ENCODE measurements around the gene KCNQ4. TPM values are rescaled to one million over a fixed set of nuclear protein-coding genes. Genes with fewer than 3 reads are reported as not detected.
A peak's percentile ranks its signal among the peaks of the same experiment; 100 is the strongest.

KCNQ4 gene
- total and polyA plus RNA-seq, 2 of the 4 experiments (the other 2 are of a cell fraction), result 0.07 TPM; not detected in 1

GRCh38 chr1:40740039-40740996 lies 43.3 kb upstream of the KCNQ4 start:
- ChIA-PET CTCF (interaction anchor here (0.6 kb wide), 2 partner anchors 43 to 45 kb away, joined by 3 to 9 read pairs; partner anchors contain the start of gene KCNQ4), POLR2A (ENCODE audit: unreplicated experiment) (no interaction called here)
- H3K4me1 ChIP-seq (ENCODE audit: control insufficient read depth, insufficient read depth, low read length), result peaks cover 5% of the 10 kb centered on the region
- ATAC-seq (ENCODE audit: low read depth) (peak; percentile 47), DNase-seq (no peak)
- H3K14ac ChIP-seq (replicated peaks; ENCODE audit: low read depth, low read length), result no peak overlapping the region
- H3K4ac ChIP-seq (ENCODE audit: low read depth, low read length), result no peak overlapping the region
- H2AK9ac ChIP-seq (replicated peaks; ENCODE audit: low read depth, low read length, poor library complexity), result no peak overlapping the region
- H4K5ac ChIP-seq (ENCODE audit: low read depth, low read length), result no peak overlapping the region
- H2BK20ac ChIP-seq (ENCODE audit: low read depth, low read length), result no peak overlapping the region
- H3K27me3 ChIP-seq (ENCODE audit: control insufficient read depth, insufficient read depth, low read length), result no peaks in the 10 kb centered on the region
- H4K20me1 ChIP-seq (ENCODE audit: insufficient read depth, low read length), result no peaks in the 10 kb centered on the region; the same call in 1 of the 2 replicates
- no CpG with 5 or more reads among the region's 6 CpGs for WGBS, 2 experiments (ENCODE audit: extremely low coverage in 2 of 2, insufficient read length in 1 of 2)
- H3K79me1 ChIP-seq (ENCODE audit: low read depth in 1 of 2, low read length in 2 of 2), result peaks cover 36 to 41% of the 10 kb centered on the region in 2 experiments
- H3K9me3 ChIP-seq (ENCODE audit: control insufficient read depth, insufficient read depth, low read length), result no peaks in the 10 kb centered on the region; the same call in 1 of the 2 replicates
- peaks cover 5% of the 10 kb centered on the region for H3K9me1 ChIP-seq (ENCODE audit: insufficient read depth, low read length)
- no peak for TF ChIP-seq RFX5 (IDR thresholded peaks at IDR 0.05; ENCODE audit: low read depth, low read length)
- TF ChIP-seq MAZ (IDR thresholded peaks at IDR 0.05; ENCODE audit: borderline replicate concordance, low read depth, low read length), result no peak
- TF ChIP-seq USF2 (IDR thresholded peaks at IDR 0.05; ENCODE audit: low read depth, low read length), result no peak
- TF ChIP-seq CHD1 (IDR thresholded peaks at IDR 0.05; ENCODE audit: low read depth, low read length), result no peak
- TF ChIP-seq BHLHE40 (IDR thresholded peaks at IDR 0.05; ENCODE audit: low read depth, low read length), result no peak
- TF ChIP-seq POLR2A (IDR thresholded peaks at IDR 0.05; ENCODE audit: low read depth, low read length), result no peak
- TF ChIP-seq RCOR1 (IDR thresholded peaks at IDR 0.05; ENCODE audit: insufficient replicate concordance, low read length), result no peak
- TF ChIP-seq, protein P1, sequence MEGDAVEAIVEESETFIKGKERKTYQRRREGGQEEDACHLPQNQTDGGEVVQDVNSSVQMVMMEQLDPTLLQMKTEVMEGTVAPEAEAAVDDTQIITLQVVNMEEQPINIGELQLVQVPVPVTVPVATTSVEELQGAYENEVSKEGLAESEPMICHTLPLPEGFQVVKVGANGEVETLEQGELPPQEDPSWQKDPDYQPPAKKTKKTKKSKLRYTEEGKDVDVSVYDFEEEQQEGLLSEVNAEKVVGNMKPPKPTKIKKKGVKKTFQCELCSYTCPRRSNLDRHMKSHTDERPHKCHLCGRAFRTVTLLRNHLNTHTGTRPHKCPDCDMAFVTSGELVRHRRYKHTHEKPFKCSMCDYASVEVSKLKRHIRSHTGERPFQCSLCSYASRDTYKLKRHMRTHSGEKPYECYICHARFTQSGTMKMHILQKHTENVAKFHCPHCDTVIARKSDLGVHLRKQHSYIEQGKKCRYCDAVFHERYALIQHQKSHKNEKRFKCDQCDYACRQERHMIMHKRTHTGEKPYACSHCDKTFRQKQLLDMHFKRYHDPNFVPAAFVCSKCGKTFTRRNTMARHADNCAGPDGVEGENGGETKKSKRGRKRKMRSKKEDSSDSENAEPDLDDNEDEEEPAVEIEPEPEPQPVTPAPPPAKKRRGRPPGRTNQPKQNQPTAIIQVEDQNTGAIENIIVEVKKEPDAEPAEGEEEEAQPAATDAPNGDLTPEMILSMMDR (conservative IDR thresholded peaks at IDR 0.05; ENCODE audit: low read depth, low read length), result no peak
- no peak for TF ChIP-seq SMC3 (IDR thresholded peaks at IDR 0.05; ENCODE audit: low read depth, low read length)
- no peak for TF ChIP-seq CEBPB (IDR thresholded peaks at IDR 0.05; ENCODE audit: low read depth, low read length)
- TF ChIP-seq ELK1 (IDR thresholded peaks at IDR 0.05; ENCODE audit: borderline replicate concordance, low read depth, low read length), result no peak
- TF ChIP-seq MAFK (IDR thresholded peaks at IDR 0.05; ENCODE audit: low read depth, low read length), result no peak
- no peak for TF ChIP-seq MXI1 (IDR thresholded peaks at IDR 0.05; ENCODE audit: borderline replicate concordance, low read depth, low read length)
- TF ChIP-seq NFE2L2 (IDR thresholded peaks at IDR 0.05; ENCODE audit: low read depth, low read length), result no peak
- no peak overlapping the region for H4K8ac ChIP-seq (ENCODE audit: low read depth in 2 of 2, low read length in 2 of 2)
- H2BK15ac ChIP-seq (ENCODE audit: low read depth, low read length), result no peak overlapping the region
- no peak overlapping the region for H4K91ac ChIP-seq (ENCODE audit: insufficient read depth, low read depth, low read length)
- no peak overlapping the region for H3K9ac ChIP-seq (ENCODE audit: low read depth, low read length)
- no peak overlapping the region for H3K56ac ChIP-seq (ENCODE audit: extremely low read depth, insufficient read depth, low read length)
- in situ Hi-C loops (cut with MboI; ENCODE audit: low sequenced_read_pairs) (no loop called here), intact Hi-C loops (cut with micrococcal nuclease) (no loop called here), dilution Hi-C loops (cut with HindIII; ENCODE audit: low sequenced_read_pairs, unreplicated experiment) (no loop called here)
- H2BK5ac ChIP-seq (ENCODE audit: low read depth, low read length, poor library complexity, severe bottlenecking), result no peak overlapping the region
- no TSS peak for BruUV-seq (replicated peaks)
- no peak overlapping the region for H2BK120ac ChIP-seq (ENCODE audit: low read depth, low read length)
- H3K27ac ChIP-seq (ENCODE audit: insufficient read depth, low read length), result no peak overlapping the region
- H2AFZ ChIP-seq (replicated peaks; ENCODE audit: low read length, poor library complexity), result no peak overlapping the region
- no peak overlapping the region for H3K23ac ChIP-seq (ENCODE audit: low read depth, low read length)
- no peak overlapping the region for H3K4me3 ChIP-seq (ENCODE audit: insufficient read depth, low read depth, low read length)
- no peak overlapping the region for H2AK5ac ChIP-seq (ENCODE audit: low read depth, low read length)
- H3K36me3 ChIP-seq (ENCODE audit: control insufficient read depth, insufficient read depth, low read length), result peaks cover 11% of the 10 kb centered on the region
- H3K18ac ChIP-seq (ENCODE audit: low read depth, low read length), result no peak overlapping the region
- H3K4me2 ChIP-seq (ENCODE audit: low read depth, low read length), result no peak overlapping the region

Data from IMR-90 (cell line).